Panc1 (cell line): Measurements from ENCODE around the gene ITPR2. TPM values are rescaled to one million over a fixed set of nuclear protein-coding genes. Genes with fewer than 3 reads are reported as not detected.

Source experiments
- ATAC-seq: fragments of 200-7000 bp; cut with Tn5 transposase; 2 replicates; pipeline ENCODE4 v1.9.1; 2020; ENCODE audit warnings: mild to moderate bottlenecking, moderate library complexity
- BruUV-seq: library from RNA; stranded (reverse); fragments of 400-500 nt; replicated peaks from 2 replicates; lab custom pipeline; 2021; lab: Mats Ljungman, UMichigan
- CTCF ChIA-PET: fragments of 300-600 bp; sonication (Branson Sonifier 250); formaldehyde crosslinking; loops from one replicate; lab custom pipeline; 2022; ENCODE audit warnings: antibody characterized with exemption; lab: Charles Lee
- POLR2A ChIA-PET: fragments of 300-600 bp; sonication (Branson Sonifier 250); formaldehyde crosslinking; loops from one replicate; lab custom pipeline; 2022; ENCODE audit warnings: antibody characterized with exemption; lab: Charles Lee
- DNase-seq: peaks from one replicate; pipeline ENCODE4 v3.0.0-alpha.2; 2010; ENCODE audit warnings: low read depth, low spot score
- H3K27ac ChIP-seq: 2 replicates; pipeline ENCODE4 v1.5.1; 2011; ENCODE audit warnings: mild to moderate bottlenecking, low read length, inconsistent platforms
- H3K27me3 ChIP-seq: fragments of 200-500 bp; sonication (Bioruptor generic); 2 replicates; pipeline ENCODE4 v1.6.0; 2014; ENCODE audit warnings: low read length, inconsistent platforms; ENCODE audit not compliant: control insufficient read depth, insufficient read depth
- H3K36me3 ChIP-seq: fragments of 200-500 bp; sonication (Bioruptor generic); 2 replicates; pipeline ENCODE4 v1.5.1; 2014; ENCODE audit warnings: inconsistent platforms, mild to moderate bottlenecking, low read length, moderate library complexity; ENCODE audit not compliant: control insufficient read depth, insufficient read depth
- H3K4me1 ChIP-seq: 2 replicates; pipeline ENCODE4 v1.5.1; 2011; ENCODE audit warnings: inconsistent platforms, mild to moderate bottlenecking, low read length, moderate library complexity; ENCODE audit not compliant: control insufficient read depth, insufficient read depth
- H3K4me3 ChIP-seq, 2 experiments: 2 replicates each; pipeline ENCODE4 v1.5.1; 2011 to 2012; ENCODE audit warnings: low read depth in 2 of 2, low read length in 2 of 2, mild to moderate bottlenecking in 2 of 2, inconsistent platforms in 1 of 2, moderate library complexity in 1 of 2
- H3K9me3 ChIP-seq: fragments of 200-500 bp; sonication (Bioruptor generic); 2 replicates; pipeline ENCODE4 v1.5.1; 2014; ENCODE audit warnings: low read depth, mild to moderate bottlenecking, inconsistent platforms, low read length, moderate library complexity; ENCODE audit not compliant: control insufficient read depth, insufficient read depth
- POLR2AphosphoS5 ChIP-seq: IDR thresholded peaks from 2 replicates; pipeline ENCODE4 v1.6.1; 2012; ENCODE audit warnings: mild to moderate bottlenecking, low read depth, low read length, moderate library complexity
- SIN3A ChIP-seq: IDR thresholded peaks from 2 replicates; pipeline ENCODE4 v1.6.1; 2012; ENCODE audit warnings: low read depth, mild to moderate bottlenecking, low read length, moderate library complexity, borderline replicate concordance; ENCODE audit not compliant: insufficient read depth
- TCF7L2 ChIP-seq: IDR thresholded peaks from 2 replicates; pipeline ENCODE4 v1.6.1; 2011; ENCODE audit warnings: mild to moderate bottlenecking, low read depth, low read length, inconsistent platforms
- in situ Hi-C: cut with HindIII; loops from 2 replicates; pipeline ENCODE4 v1.10.0; 2016; ENCODE audit warnings: low sequenced_read_pairs, low pct_unique_long_range_greater_than_20kb
- intact Hi-C: fragments of 100-400 bp; cut with micrococcal nuclease; formaldehyde crosslinking; loops from one replicate; pipeline ENCODE4 v1.10.0; 2022; ENCODE audit not compliant: unreplicated experiment
- total RNA-seq: library from RNA; stranded (reverse); gene quantifications from one replicate; pipeline ENCODE4 v1.2.1, GENCODE V29; 2021; ENCODE audit not compliant: unreplicated experiment
- TF ChIP-seq, protein P1 (sequence below): fragments of 450-650 bp; IDR thresholded peaks from 2 replicates; pipeline ENCODE4 v1.5.1; 2017; ENCODE audit warnings: mild to moderate bottlenecking
- TF ChIP-seq, protein P2 (sequence below), 2 experiments: IDR thresholded peaks; 2 replicates each; pipeline ENCODE4 v1.6.1; 2011 to 2012; ENCODE audit warnings: low read depth in 2 of 2, control low read depth in 1 of 2, low read length in 1 of 2, mild to moderate bottlenecking in 1 of 2, moderate library complexity in 1 of 2; ENCODE audit not compliant: insufficient read depth in 1 of 2

Gene ITPR2
- total RNA-seq, 1 experiment from 2014 or later: 41.8 TPM

DNA sequence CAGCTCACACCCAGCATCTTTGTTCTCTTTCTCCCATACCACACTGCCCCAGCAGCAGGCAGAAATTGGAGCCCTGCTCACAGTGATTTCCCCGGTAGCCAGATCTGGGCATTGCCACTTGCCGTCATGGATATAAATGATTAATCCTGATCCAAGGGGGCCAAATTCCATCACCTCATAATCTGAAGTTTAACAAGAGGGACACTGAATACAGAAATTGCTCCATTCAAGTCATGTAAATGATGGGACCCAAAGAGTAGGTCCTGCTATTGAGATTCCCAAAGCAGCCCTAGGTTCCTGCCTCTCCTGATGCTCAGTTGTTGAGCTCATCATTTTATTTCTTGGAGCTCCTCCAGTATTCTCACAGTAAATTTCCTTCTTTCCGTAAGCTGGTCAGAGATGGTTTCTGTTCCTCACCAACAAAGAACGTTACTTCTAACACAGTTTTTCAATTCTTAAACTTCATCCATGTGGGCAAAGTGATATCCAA is 11.7 kb downstream of the ITPR2 start:
- no TSS peak for BruUV-seq
- DNase-seq (no peak), ATAC-seq (no peak)
- no peaks in the 10 kb centered on the region for H3K36me3 ChIP-seq
- H3K9me3 ChIP-seq: no peaks in the 10 kb centered on the region
- intact Hi-C loops (no loop called here), in situ Hi-C loops (no loop called here)
- ChIA-PET POLR2A (no interaction called here), CTCF (no interaction called here)
- H3K27ac ChIP-seq: 0 out of 2 replicates have a peak overlapping the region, but pooled peaks have one; percentile 1
- H3K4me3 ChIP-seq: no peak overlapping the region
- peaks cover 17% of the 10 kb centered on the region; the same call in 1 of the 2 replicates for H3K4me1 ChIP-seq
- TF ChIP-seq TCF7L2 (no peak), SIN3A (no peak), POLR2AphosphoS5 (no peak)
- TF ChIP-seq, protein P1, sequence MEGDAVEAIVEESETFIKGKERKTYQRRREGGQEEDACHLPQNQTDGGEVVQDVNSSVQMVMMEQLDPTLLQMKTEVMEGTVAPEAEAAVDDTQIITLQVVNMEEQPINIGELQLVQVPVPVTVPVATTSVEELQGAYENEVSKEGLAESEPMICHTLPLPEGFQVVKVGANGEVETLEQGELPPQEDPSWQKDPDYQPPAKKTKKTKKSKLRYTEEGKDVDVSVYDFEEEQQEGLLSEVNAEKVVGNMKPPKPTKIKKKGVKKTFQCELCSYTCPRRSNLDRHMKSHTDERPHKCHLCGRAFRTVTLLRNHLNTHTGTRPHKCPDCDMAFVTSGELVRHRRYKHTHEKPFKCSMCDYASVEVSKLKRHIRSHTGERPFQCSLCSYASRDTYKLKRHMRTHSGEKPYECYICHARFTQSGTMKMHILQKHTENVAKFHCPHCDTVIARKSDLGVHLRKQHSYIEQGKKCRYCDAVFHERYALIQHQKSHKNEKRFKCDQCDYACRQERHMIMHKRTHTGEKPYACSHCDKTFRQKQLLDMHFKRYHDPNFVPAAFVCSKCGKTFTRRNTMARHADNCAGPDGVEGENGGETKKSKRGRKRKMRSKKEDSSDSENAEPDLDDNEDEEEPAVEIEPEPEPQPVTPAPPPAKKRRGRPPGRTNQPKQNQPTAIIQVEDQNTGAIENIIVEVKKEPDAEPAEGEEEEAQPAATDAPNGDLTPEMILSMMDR: no peak
- TF ChIP-seq, protein P2, sequence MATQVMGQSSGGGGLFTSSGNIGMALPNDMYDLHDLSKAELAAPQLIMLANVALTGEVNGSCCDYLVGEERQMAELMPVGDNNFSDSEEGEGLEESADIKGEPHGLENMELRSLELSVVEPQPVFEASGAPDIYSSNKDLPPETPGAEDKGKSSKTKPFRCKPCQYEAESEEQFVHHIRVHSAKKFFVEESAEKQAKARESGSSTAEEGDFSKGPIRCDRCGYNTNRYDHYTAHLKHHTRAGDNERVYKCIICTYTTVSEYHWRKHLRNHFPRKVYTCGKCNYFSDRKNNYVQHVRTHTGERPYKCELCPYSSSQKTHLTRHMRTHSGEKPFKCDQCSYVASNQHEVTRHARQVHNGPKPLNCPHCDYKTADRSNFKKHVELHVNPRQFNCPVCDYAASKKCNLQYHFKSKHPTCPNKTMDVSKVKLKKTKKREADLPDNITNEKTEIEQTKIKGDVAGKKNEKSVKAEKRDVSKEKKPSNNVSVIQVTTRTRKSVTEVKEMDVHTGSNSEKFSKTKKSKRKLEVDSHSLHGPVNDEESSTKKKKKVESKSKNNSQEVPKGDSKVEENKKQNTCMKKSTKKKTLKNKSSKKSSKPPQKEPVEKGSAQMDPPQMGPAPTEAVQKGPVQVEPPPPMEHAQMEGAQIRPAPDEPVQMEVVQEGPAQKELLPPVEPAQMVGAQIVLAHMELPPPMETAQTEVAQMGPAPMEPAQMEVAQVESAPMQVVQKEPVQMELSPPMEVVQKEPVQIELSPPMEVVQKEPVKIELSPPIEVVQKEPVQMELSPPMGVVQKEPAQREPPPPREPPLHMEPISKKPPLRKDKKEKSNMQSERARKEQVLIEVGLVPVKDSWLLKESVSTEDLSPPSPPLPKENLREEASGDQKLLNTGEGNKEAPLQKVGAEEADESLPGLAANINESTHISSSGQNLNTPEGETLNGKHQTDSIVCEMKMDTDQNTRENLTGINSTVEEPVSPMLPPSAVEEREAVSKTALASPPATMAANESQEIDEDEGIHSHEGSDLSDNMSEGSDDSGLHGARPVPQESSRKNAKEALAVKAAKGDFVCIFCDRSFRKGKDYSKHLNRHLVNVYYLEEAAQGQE (IDR thresholded peaks at IDR 0.05; ENCODE audit: insufficient read depth in 1 of 2, low read depth in 2 of 2, low read length in 1 of 2): no peak
- H3K27me3 ChIP-seq: no peaks in the 10 kb centered on the region

DNA sequence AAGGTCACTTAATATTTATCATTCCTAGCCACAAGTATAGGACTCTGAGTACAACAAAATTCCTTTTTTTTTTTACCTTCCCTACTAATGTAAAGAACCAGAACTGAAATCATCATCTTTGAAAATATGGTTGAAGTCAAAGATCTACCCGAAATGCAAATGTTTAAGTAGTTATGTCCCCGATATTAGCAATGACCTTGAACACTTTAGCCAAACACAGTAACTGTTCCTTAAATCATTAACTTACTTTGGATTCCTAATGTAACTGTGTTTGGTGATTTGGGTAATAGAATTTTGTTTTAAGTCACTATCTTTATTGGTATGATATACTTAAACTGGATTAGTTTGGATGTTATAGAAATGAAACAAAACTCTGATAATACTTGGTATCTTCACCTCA is 14.4 kb downstream of the ITPR2 start:
- Histone ChIP-seq H3K36me3 (no peaks in the 10 kb centered on the region), H3K4me3 (no peak overlapping the region), H3K27me3 (no peaks in the 10 kb centered on the region), H3K9me3 (no peaks in the 10 kb centered on the region), H3K4me1 (peaks cover 17% of the 10 kb centered on the region; the same call in 1 of the 2 replicates), H3K27ac (no peak overlapping the region)
- no TSS peak for BruUV-seq
- ChIA-PET CTCF (no interaction called here), POLR2A (no interaction called here)
- intact Hi-C loops: no loop called here
- TF ChIP-seq POLR2AphosphoS5 (no peak), SIN3A (no peak), TCF7L2 (no peak)
- TF ChIP-seq, protein P1: no peak
- TF ChIP-seq, protein P2 (IDR thresholded peaks at IDR 0.05; ENCODE audit: insufficient read depth in 1 of 2, low read depth in 2 of 2, low read length in 1 of 2): no peak
- in situ Hi-C loops: no loop called here
- DNase-seq (no peak), ATAC-seq (no peak)
